DND-41 (cell line): Measurements from ENCODE around the gene ZBTB48.

Experiments
- ATAC-seq: fragments of 200-7000 bp; cut with Tn5 transposase; 3 replicates; pipeline ENCODE4 v1.9.1; 2021; ENCODE audit warnings: low read depth; ENCODE audit not compliant: insufficient read depth
- DNase-seq: peaks from one replicate; pipeline ENCODE4 v3.0.0-alpha.2; 2020
- H2AFZ ChIP-seq: 2 replicates; pipeline ENCODE4 v1.6.0; 2012; ENCODE audit warnings: low read depth, low read length
- H3K27ac ChIP-seq: 2 replicates; pipeline ENCODE4 v1.5.1; 2012; ENCODE audit warnings: low read length, inconsistent platforms
- H3K27me3 ChIP-seq: fragments of 200-600 bp; sonication (generic); 2 replicates; pipeline ENCODE4 v1.6.0; 2012; ENCODE audit warnings: low read length, mild to moderate bottlenecking, inconsistent platforms; ENCODE audit not compliant: insufficient read depth, poor library complexity
- H3K36me3 ChIP-seq: 2 replicates; pipeline ENCODE4 v1.5.1; 2012; ENCODE audit warnings: low read length, inconsistent platforms; ENCODE audit not compliant: insufficient read depth
- H3K4me1 ChIP-seq: 2 replicates; pipeline ENCODE4 v1.5.1; 2012; ENCODE audit warnings: mild to moderate bottlenecking, low read length; ENCODE audit not compliant: insufficient read depth
- H3K4me2 ChIP-seq: 2 replicates; pipeline ENCODE4 v1.6.0; 2012; ENCODE audit warnings: mild to moderate bottlenecking, moderate library complexity, low read length, inconsistent platforms; ENCODE audit not compliant: insufficient read depth
- H3K4me3 ChIP-seq, 2 experiments: fragments of 200-600 bp in 1 of 2; shearing (Covaris generic) in 1 of 2; 2 replicates each; pipeline ENCODE4 v1.5.1; 2012 to 2016; ENCODE audit warnings: inconsistent platforms in 2 of 2, low read length in 2 of 2, mild to moderate bottlenecking in 2 of 2, low read depth in 1 of 2, moderate library complexity in 1 of 2
- H3K79me2 ChIP-seq: 2 replicates; pipeline ENCODE4 v1.6.0; 2012; ENCODE audit warnings: low read length, inconsistent platforms; ENCODE audit not compliant: insufficient read depth
- H3K9ac ChIP-seq: 2 replicates; pipeline ENCODE4 v1.6.0; 2012; ENCODE audit warnings: low read depth, mild to moderate bottlenecking, inconsistent platforms, low read length, moderate library complexity
- H3K9me3 ChIP-seq: 2 replicates; pipeline ENCODE4 v1.5.1; 2012; ENCODE audit warnings: low read length, moderate library complexity, mild to moderate bottlenecking, inconsistent platforms; ENCODE audit not compliant: insufficient read depth, severe bottlenecking
- H4K20me1 ChIP-seq: 2 replicates; pipeline ENCODE4 v1.6.0; 2012; ENCODE audit warnings: low read length; ENCODE audit not compliant: insufficient read depth
- EZH2 ChIP-seq: IDR thresholded peaks from 3 replicates; pipeline ENCODE4 v1.6.1; 2012; ENCODE audit warnings: borderline replicate concordance, low read depth, mild to moderate bottlenecking, moderate library complexity, low read length, inconsistent platforms; ENCODE audit not compliant: severe bottlenecking
- TF ChIP-seq, protein P1 (sequence below): IDR thresholded peaks from 2 replicates; pipeline ENCODE4 v1.5.1; 2012; ENCODE audit warnings: borderline replicate concordance, low read length, moderate library complexity, mild to moderate bottlenecking; ENCODE audit not compliant: poor library complexity, severe bottlenecking; ENCODE audit errors: extremely low read depth

The ZBTB48 gene

GRCh38 chr1:6592865-6593593 is 13.2 kb downstream of the ZBTB48 start:
- Histone ChIP-seq H3K4me1 (peaks cover 13% of the 10 kb centered on the region), H3K4me3 (no peak overlapping the region), H3K27ac (no peak overlapping the region), H2AFZ (no peak overlapping the region), H3K9ac (no peak overlapping the region), H4K20me1 (peaks cover 85% of the 10 kb centered on the region), H3K27me3 (no peaks in the 10 kb centered on the region), H3K79me2 (peaks cover 33% of the 10 kb centered on the region), H3K4me2 (no peak overlapping the region), H3K9me3 (no peaks in the 10 kb centered on the region), H3K36me3 (peaks cover 99% of the 10 kb centered on the region)
- no peak for TF ChIP-seq EZH2
- TF ChIP-seq, protein P1, sequence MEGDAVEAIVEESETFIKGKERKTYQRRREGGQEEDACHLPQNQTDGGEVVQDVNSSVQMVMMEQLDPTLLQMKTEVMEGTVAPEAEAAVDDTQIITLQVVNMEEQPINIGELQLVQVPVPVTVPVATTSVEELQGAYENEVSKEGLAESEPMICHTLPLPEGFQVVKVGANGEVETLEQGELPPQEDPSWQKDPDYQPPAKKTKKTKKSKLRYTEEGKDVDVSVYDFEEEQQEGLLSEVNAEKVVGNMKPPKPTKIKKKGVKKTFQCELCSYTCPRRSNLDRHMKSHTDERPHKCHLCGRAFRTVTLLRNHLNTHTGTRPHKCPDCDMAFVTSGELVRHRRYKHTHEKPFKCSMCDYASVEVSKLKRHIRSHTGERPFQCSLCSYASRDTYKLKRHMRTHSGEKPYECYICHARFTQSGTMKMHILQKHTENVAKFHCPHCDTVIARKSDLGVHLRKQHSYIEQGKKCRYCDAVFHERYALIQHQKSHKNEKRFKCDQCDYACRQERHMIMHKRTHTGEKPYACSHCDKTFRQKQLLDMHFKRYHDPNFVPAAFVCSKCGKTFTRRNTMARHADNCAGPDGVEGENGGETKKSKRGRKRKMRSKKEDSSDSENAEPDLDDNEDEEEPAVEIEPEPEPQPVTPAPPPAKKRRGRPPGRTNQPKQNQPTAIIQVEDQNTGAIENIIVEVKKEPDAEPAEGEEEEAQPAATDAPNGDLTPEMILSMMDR: no peak
- no peak for ATAC-seq
- DNase-seq: no peak

DNA sequence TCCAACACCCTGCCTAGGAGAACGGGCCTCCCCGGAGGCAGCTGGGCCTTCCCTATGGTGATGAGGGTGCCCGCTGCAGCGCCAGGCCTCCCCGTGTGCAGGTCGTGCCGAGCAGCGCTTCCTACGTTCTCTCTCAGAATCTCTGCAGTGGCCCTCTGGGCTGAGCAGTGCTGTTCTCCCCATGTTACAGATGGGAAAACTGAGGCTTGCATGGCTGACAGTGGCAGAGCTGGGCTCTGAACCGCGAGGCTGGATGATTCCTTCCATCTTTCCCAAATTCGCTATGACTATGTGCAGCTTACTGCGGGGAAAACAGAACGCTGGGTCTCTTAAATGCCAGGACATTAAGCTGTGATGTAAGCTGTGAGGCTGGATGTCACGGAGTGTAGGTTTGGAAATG is 14.0 kb downstream of the ZBTB48 start:
- Histone ChIP-seq H3K4me2 (no peak overlapping the region), H3K9me3 (no peaks in the 10 kb centered on the region), H3K27me3 (no peaks in the 10 kb centered on the region), H3K79me2 (peaks cover 36% of the 10 kb centered on the region), H2AFZ (no peak overlapping the region), H4K20me1 (peaks cover 82% of the 10 kb centered on the region), H3K4me3 (no peak overlapping the region), H3K9ac (no peak overlapping the region), H3K36me3 (peaks cover 98% of the 10 kb centered on the region), H3K4me1 (peaks cover 16% of the 10 kb centered on the region), H3K27ac (no peak overlapping the region)
- TF ChIP-seq EZH2: no peak
- TF ChIP-seq, protein P1: no peak
- ATAC-seq (no peak), DNase-seq (no peak)

DNA sequence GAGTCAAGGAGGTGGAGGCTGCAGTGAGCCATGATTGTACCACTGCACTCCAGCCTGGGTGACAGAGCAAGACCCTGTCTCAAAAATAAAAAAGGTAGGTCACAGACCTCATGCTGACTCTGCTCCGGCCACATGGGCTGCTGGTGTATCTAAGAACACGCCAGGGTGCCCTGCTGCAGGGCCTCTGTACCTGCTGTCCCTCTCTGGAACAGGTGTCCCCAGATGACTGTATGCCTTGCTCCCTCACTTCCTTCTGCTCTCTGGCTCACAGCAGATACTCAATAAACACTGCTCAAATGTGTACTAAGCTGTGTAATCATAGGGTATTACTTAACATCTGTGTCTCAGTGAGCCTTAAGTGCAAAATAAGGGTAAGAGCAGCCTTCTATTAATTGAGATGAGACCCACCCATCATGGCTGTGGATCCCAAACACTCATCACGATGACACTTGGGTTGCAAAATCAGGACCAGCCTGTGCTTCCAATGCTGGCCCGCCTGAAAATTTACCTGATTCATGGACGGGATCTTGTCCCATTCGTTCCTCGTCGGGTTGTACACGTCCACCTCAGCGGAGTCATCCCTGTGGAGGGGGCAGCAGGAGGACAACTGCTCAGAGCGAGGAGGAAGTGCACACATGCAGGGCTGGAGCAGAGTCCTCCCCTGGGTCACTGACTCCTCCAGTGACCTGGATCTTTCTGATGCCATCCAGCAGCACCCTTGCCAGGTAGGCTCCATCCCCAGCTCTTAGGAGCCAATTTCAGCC is 15.4 kb downstream of the ZBTB48 start:
- ATAC-seq (no peak), DNase-seq (no peak)
- Histone ChIP-seq H3K27me3 (no peaks in the 10 kb centered on the region), H3K27ac (no peak overlapping the region), H4K20me1 (peaks cover 81% of the 10 kb centered on the region), H3K4me3 (no peak overlapping the region), H2AFZ (no peak overlapping the region), H3K4me2 (no peak overlapping the region), H3K9ac (no peak overlapping the region), H3K4me1 (peaks cover 29% of the 10 kb centered on the region), H3K9me3 (no peaks in the 10 kb centered on the region), H3K79me2 (peaks cover 48% of the 10 kb centered on the region), H3K36me3 (peaks cover 93% of the 10 kb centered on the region)
- TF ChIP-seq, protein P1: no peak
- TF ChIP-seq EZH2: no peak
